HG02571 (cell line): ENCODE measurements around the gene C4orf50.

Experiments
- ATAC-seq: cut with Tn5 transposase; IDR thresholded peaks from one replicate; pipeline ENCODE4 v1.9.1; 2021; ENCODE audit warnings: mild to moderate bottlenecking, moderate library complexity; ENCODE audit not compliant: unreplicated experiment

Gene C4orf50

DNA sequence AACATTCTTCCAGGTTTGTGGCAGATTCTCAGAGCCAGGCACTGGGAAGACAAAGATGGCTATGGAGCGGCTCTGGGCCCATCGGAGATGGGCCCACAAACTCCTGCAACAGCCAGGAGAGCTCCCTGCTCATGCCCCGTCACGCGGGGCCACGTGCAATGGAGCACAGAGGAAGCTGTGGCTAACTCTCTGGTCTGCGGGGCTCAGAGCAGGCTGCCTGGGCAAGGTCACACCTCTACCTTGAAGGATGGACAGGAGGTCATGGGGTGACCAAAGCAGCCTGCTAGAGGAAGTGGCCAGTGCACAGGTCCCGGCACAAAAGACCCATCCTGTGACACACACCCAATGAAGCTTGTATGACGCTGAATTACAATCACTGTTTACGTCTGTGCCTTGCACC is 45.2 kb downstream of the C4orf50 start:
- no peak for ATAC-seq

DNA sequence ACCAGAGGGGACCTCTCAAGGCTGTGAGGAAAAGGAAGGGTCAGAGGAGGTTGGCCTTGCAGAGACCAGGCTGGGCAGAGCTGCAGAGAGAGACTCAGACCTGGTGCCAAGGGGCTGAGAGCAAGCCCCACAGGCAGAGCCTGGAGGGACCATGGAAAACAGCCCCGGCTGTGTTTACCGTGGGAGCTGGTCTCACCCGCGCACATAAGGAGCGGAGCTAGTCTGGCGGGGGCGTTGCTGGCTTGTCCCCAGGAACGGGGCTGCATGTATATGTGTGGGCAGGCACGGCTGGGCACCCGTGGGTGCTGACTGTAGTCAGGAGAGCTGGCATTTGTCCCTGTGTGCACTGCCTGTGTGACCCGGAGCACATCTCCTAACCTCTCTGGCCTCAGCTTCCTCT is 45.7 kb downstream of the C4orf50 start:
- ATAC-seq, result no peak

DNA sequence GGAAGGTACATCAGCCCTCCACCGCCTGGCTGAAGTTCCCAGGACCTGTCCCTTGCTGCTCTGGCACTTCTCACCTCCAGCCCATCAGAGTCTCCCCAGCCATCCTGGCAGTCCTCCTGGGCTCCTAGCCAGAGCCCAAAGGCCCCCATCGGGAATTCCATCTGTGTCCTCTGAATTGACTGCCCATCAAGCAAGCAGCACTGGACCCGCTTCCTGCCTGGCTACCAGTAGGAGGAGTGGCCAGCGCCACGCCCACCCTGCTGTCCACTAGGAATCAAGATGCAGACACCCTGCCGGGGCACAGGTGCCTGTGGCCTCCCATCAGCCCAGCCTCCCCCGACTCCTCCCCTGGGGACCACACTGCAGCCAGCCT is 47.2 kb downstream of the C4orf50 start:
- no peak for ATAC-seq

GRCh38 chr4:5970381-5971077 is 47.7 kb downstream of the C4orf50 start:
- ATAC-seq, result no peak

- ATAC-seq, result no peak
These were observed 48.5 kb downstream of the C4orf50 start for GRCh38 chr4:5969777-5970176.

DNA sequence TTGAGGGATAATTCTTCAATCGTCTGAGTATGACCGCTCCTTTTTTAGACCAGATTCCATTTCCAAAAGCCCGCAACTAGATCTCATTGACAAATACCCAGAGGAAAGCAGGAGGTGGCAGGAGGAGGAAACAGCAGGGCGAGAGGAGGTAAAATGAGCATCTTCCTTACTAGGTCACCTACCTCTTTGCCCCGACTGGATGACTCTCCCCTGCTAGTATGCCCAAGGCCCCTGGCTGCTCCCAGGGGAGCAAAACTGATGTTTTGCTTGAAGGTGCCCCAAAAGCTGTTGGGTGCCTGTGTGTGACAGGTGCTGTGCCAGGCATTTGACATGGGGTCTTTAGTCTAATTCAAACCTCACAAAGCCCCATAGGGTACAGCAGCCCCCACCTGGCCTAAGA is 48.9 kb downstream of the C4orf50 start:
- ATAC-seq, result no peak

- no peak for ATAC-seq
These were observed 50.0 kb downstream of the C4orf50 start for GRCh38 chr4:5968246-5968645.

GRCh38 chr4:5967783-5968182 is 50.4 kb downstream of the C4orf50 start:
- no peak for ATAC-seq

GRCh38 chr4:5965225-5965624 is 53.0 kb downstream of the C4orf50 start:
- ATAC-seq, result no peak

DNA sequence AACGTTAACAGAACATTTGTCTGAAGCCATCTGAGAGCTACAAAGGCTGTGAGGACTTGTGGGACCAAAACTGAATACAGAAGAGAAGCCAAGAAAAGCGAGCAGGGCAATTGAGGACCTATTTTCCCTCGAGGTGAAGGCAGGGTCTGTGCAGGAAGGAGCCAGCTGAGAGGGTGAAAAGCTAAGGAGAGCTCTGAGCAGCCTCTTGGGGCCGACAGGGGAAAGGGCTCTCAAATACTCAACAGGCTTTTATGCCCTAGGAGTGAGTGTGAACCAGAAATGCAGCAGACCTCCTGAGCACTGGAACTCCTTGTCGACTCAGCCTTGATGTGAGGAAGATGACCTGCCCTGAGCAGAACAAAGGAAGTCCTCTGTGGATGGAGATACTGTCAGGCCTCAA is 54.2 kb downstream of the C4orf50 start:
- no peak for ATAC-seq

GRCh38 chr4:5963611-5964010 is 54.6 kb downstream of the C4orf50 start:
- ATAC-seq, result no peak

- ATAC-seq, result no peak
These were observed 55.8 kb downstream of the C4orf50 start for GRCh38 chr4:5962416-5962815.

- no peak for ATAC-seq
These were observed 57.9 kb downstream of the C4orf50 start for GRCh38 chr4:5960252-5960880.

DNA sequence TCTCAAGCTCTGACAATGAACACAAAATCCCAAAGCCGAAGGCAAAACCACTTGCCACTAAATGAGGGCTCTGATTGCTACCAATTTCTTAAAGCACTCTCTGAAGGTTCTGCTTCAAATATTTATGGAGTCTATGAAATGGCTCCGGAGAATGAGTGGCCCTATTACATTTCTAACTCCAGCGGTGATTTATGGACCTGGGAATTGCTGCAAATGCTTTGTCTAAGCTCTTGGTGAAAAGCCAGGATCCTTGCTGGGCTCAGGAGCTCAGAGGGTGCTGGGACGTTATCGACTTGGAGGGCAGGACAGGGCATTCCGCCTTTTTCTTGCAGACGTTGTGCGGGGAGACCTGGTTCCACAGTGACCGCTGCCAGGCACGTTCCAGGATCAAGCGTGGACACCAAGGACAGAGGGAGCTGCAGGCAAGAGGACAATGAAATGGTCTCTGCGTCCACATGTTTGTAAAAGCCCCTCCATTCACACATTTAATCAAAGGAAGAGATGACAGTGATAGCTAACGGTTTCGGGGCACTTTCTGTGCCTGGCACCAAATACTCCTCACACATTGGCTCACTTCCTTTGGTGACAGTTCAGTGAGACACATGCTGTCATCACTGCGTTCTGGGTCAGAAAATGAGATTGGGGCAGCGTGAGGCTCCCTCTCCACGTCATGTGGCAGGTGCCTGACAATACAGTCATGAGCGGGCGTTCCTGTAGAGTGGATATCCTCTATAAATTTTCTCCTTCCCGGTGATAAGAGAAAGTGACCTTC is 58.8 kb downstream of the C4orf50 start:
- ATAC-seq, result no peak

- ATAC-seq, result no peak
These were observed 60.0 kb downstream of the C4orf50 start for GRCh38 chr4:5958199-5958735.

GRCh38 chr4:5957076-5957475 is 61.2 kb downstream of the C4orf50 start:
- no peak for ATAC-seq

- ATAC-seq, result no peak
These were observed 61.8 kb downstream of the C4orf50 start for GRCh38 chr4:5956285-5957021.

DNA sequence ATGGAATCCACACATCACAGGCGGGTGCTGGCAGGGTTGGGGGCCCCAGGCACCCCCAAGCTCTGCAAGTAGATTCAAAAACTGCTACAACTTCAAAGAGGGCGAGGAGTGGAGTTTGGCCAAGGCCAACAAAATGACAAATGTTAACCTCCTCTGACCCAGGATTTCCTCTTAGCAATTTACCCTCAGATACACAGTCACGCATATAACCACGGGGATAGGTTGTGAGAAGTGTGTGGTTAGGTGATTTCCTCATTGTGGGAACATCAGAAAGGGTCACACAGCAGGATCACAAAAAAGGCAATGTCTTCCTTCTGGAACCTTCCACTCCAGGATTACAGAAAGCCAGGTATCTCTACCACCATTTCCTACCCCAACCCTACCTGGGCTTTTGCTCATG is 62.4 kb downstream of the C4orf50 start:
- no peak for ATAC-seq

DNA sequence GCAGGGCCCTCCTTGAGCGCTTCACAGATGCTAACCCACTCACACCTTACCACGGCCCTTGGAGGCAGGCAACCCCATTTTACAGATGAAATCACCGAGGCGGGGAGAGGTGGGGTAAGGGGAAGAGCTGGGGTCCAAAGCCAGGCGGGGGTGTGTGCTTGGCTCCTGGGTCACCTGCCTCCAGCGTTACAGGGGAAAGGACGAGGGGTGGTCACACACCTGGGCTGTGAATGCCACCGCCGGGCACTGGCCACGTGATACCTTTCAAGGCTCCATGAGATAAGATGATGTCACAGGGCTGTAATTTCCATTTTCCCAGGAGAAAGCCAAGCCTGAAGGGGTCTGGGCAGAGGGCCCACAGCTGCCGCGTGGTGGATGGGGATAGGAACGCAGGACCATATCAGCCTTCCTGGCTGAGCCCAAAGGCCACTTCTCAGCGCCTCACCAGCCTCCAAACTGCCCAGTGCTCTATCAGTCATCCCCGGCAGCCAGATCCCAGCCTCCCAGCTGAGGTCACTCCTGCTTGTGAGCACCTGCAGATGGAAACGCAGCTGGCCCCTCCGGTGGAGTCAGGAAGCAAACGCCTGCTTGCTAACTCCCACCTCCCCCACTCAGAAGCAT is 62.9 kb downstream of the C4orf50 start:
- no peak for ATAC-seq

DNA sequence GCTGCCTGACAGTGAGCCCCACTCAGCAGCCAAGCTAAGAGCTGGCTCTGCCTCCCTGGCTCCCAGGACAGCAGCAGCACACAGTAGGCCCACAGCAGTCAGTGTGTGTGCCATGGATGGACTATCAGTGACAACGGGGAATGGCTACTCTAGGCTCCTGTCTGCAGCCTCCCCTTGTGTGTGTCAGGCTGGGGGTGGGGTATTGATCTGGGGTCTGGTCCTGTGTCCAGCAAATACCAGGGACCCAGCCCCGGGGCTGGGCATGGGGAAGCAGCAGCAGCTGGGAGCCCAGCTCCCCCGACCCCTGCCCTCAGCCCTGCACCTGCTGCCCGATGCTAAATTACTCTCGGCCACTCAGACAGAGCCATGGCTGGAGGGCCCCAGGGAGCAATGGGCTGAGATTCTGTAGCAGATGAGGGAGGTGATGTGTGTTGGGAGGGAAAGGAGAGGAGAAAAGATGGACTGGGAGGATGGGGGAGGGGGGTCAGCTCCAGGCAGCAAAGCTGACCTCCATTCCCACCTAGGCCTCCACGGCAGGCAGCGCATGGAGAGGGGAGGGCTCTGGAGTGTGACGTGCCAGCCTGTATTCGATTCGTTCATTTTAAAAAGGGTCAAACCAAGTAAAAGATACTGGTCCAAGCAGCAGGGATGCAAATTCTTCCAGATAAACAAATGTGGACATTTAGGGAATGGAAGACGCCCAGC is 64.0 kb downstream of the C4orf50 start:
- no peak for ATAC-seq
